Mesenchymal stem cell (in vitro differentiated cells and primary cell): ENCODE results near the gene TRIM28.

Source experiments
- DNase-seq: peaks from one replicate; pipeline ENCODE4 v3.0.0-alpha.2; 2013
- H2AFZ ChIP-seq: one replicate; pipeline ENCODE4 v1.6.1; 2013; ENCODE audit warnings: low read depth, mild to moderate bottlenecking, control low read depth, inconsistent platforms, low read length, moderate library complexity
- H2AK5ac ChIP-seq: 2 replicates; pipeline ENCODE4 v1.6.1; 2013; ENCODE audit warnings: low read length, moderate library complexity, mild to moderate bottlenecking, inconsistent platforms; ENCODE audit not compliant: severe bottlenecking
- H2BK120ac ChIP-seq: one replicate; pipeline ENCODE4 v1.6.1; 2013; ENCODE audit warnings: low read depth, mild to moderate bottlenecking, inconsistent platforms, low read length, moderate library complexity
- H2BK12ac ChIP-seq, 2 experiments: one replicate each; pipeline ENCODE4 v1.6.1; 2013; ENCODE audit warnings: inconsistent platforms in 2 of 2, low read length in 2 of 2, mild to moderate bottlenecking in 2 of 2, moderate library complexity in 2 of 2, control low read depth in 1 of 2
- H2BK15ac ChIP-seq: one replicate; pipeline ENCODE4 v1.6.1; 2013; ENCODE audit warnings: mild to moderate bottlenecking, low read depth, inconsistent platforms; ENCODE audit not compliant: poor library complexity, severe bottlenecking
- H2BK5ac ChIP-seq: 2 replicates; pipeline ENCODE4 v1.6.1; 2013; ENCODE audit warnings: low read depth, mild to moderate bottlenecking, low read length, control low read depth, inconsistent platforms; ENCODE audit not compliant: poor library complexity, severe bottlenecking
- H3K14ac ChIP-seq, 2 experiments: one replicate each; pipeline ENCODE4 v1.6.1; 2013; ENCODE audit warnings: inconsistent platforms in 2 of 2, low read length in 2 of 2, control low read depth in 1 of 2, mild to moderate bottlenecking in 1 of 2, moderate library complexity in 1 of 2
- H3K18ac ChIP-seq, 2 experiments: one replicate each; pipeline ENCODE4 v1.6.1; 2013; ENCODE audit warnings: inconsistent platforms in 2 of 2, low read length in 2 of 2, control low read depth in 1 of 2, low read depth in 1 of 2, mild to moderate bottlenecking in 1 of 2
- H3K23ac ChIP-seq, 2 experiments: one replicate each; pipeline ENCODE4 v1.6.1; 2013; ENCODE audit warnings: inconsistent platforms in 2 of 2, low read length in 2 of 2, mild to moderate bottlenecking in 2 of 2, moderate library complexity in 2 of 2, control low read depth in 1 of 2
- H3K27ac ChIP-seq: 2 replicates; pipeline ENCODE4 v1.5.1; 2013; ENCODE audit warnings: mild to moderate bottlenecking, moderate library complexity, low read length, control low read depth, inconsistent platforms; ENCODE audit not compliant: poor library complexity, severe bottlenecking
- H3K27me3 ChIP-seq, 2 experiments: 2 replicates each; pipeline versions ENCODE4 v1.6.1 to v1.7.0; 2013; ENCODE audit warnings: low read length in 2 of 2, mild to moderate bottlenecking in 2 of 2, moderate library complexity in 2 of 2, control low read depth in 1 of 2, inconsistent platforms in 1 of 2; ENCODE audit not compliant: control insufficient read depth in 1 of 2, insufficient read depth in 1 of 2
- H3K36me3 ChIP-seq, 2 experiments: 2 replicates each; pipeline versions ENCODE4 v1.6.1 to v1.7.0; 2013; ENCODE audit warnings: low read length in 2 of 2, control low read depth in 1 of 2, inconsistent platforms in 1 of 2, low read depth in 1 of 2, mild to moderate bottlenecking in 1 of 2; ENCODE audit not compliant: insufficient read depth in 2 of 2, control insufficient read depth in 1 of 2
- H3K4ac ChIP-seq, 2 experiments: one replicate each; pipeline ENCODE4 v1.6.1; 2013; ENCODE audit warnings: inconsistent platforms in 2 of 2, low read length in 2 of 2, mild to moderate bottlenecking in 2 of 2, moderate library complexity in 2 of 2, control low read depth in 1 of 2, low read depth in 1 of 2
- H3K4me1 ChIP-seq: 2 replicates; pipeline ENCODE4 v1.6.1; 2013; ENCODE audit warnings: low read depth, low read length, control low read depth; ENCODE audit not compliant: control insufficient read depth, insufficient read depth
- H3K4me2 ChIP-seq: 2 replicates; pipeline ENCODE4 v1.6.1; 2013; ENCODE audit warnings: low read length, mild to moderate bottlenecking, inconsistent platforms; ENCODE audit not compliant: poor library complexity, severe bottlenecking
- H3K4me3 ChIP-seq, 2 experiments: 2 replicates each; pipeline versions ENCODE4 v1.5.1 to v1.7.0; 2013; ENCODE audit warnings: low read length in 2 of 2, mild to moderate bottlenecking in 2 of 2, control low read depth in 1 of 2, low read depth in 1 of 2; ENCODE audit not compliant: insufficient read depth in 1 of 2
- H3K79me1 ChIP-seq: replicated peaks from 2 replicates; pipeline ENCODE4 v1.6.1; 2013; ENCODE audit warnings: mild to moderate bottlenecking, control low read depth, low read length, inconsistent platforms; ENCODE audit not compliant: poor library complexity, severe bottlenecking
- H3K9ac ChIP-seq: 2 replicates; pipeline ENCODE4 v1.7.0; 2013; ENCODE audit warnings: mild to moderate bottlenecking, low read length, moderate library complexity
- H3K9me3 ChIP-seq: 2 replicates; pipeline ENCODE4 v1.7.0; 2013; ENCODE audit warnings: mild to moderate bottlenecking, low read length; ENCODE audit not compliant: control insufficient read depth
- H4K8ac ChIP-seq: one replicate; pipeline ENCODE4 v1.6.1; 2013; ENCODE audit warnings: inconsistent platforms, mild to moderate bottlenecking, low read length, moderate library complexity
- H4K91ac ChIP-seq: one replicate; pipeline ENCODE4 v1.6.1; 2013; ENCODE audit warnings: mild to moderate bottlenecking, low read length, inconsistent platforms
- WGBS: methylation state at CpG from one replicate; pipeline ENCODE4 v1.1.7; 2013; ENCODE audit warnings: mixed read lengths; 5-methylcytosine and 5-hydroxymethylcytosine counted together

The TRIM28 gene

GRCh38 chr19:58560007-58560887, 16.4 kb downstream of the TRIM28 start:
- 94% methylated on average over 8 of the region's 8 CpGs for WGBS

GRCh38 chr19:58560921-58561320, 17.1 kb downstream of the TRIM28 start:
- Histone ChIP-seq H3K27me3 (no peaks in the 10 kb centered on the region), H3K4ac (no peak overlapping the region), H4K91ac (no peak overlapping the region), H2BK120ac (no peak overlapping the region), H3K4me3 (no peak overlapping the region), H3K36me3 (peaks cover 10 to 28% of the 10 kb centered on the region in 2 experiments), H2BK15ac (no peak overlapping the region), H2AFZ (no peak overlapping the region), H3K23ac (no peak overlapping the region), H4K8ac (no peak overlapping the region), H2AK5ac (no peak overlapping the region), H3K14ac (no peak overlapping the region), H3K4me1 (peaks cover 33% of the 10 kb centered on the region), H3K18ac (no peak overlapping the region), H3K9me3 (no peaks in the 10 kb centered on the region), H3K4me2 (no peak overlapping the region), H3K27ac (no peak overlapping the region), H3K9ac (no peak overlapping the region), H3K79me1 (peaks cover 26% of the 10 kb centered on the region), H2BK12ac (no peak overlapping the region), H2BK5ac (no peak overlapping the region)
- no peak for DNase-seq

More at GRCh38 chr19:58560007-58560887, 16.4 kb downstream of the TRIM28 start:
- Histone ChIP-seq H3K14ac (peak overlapping the region in 1 of 2 experiments; percentile 85), H2AK5ac (peak overlapping the region; percentile 94), H3K9me3 (no peaks in the 10 kb centered on the region), H3K4me1 (peaks cover 38% of the 10 kb centered on the region), H3K27me3 (no peaks in the 10 kb centered on the region), H3K79me1 (peaks cover 26% of the 10 kb centered on the region), H2AFZ (peak overlapping the region; percentile 56), H3K9ac (peak overlapping the region; percentile 100), H3K4me2 (peak overlapping the region; percentile 89), H2BK5ac (no peak overlapping the region), H3K36me3 (peaks cover 15 to 35% of the 10 kb centered on the region in 2 experiments), H2BK12ac (peak overlapping the region; percentile 55 to 72), H4K8ac (peak overlapping the region; percentile 99), H2BK15ac (peak overlapping the region; percentile 53), H4K91ac (peak overlapping the region; percentile 98), H3K23ac (no peak overlapping the region), H3K4ac (peak overlapping the region; percentile 52 to 95), H2BK120ac (no peak overlapping the region), H3K27ac (peak overlapping the region; percentile 99), H3K18ac (peak overlapping the region; percentile 81 to 95), H3K4me3 (peak overlapping the region; percentile 79 to 99)
- DNase-seq: no peak

- Histone ChIP-seq H3K27me3 (no peaks in the 10 kb centered on the region), H3K18ac (no peak overlapping the region), H2AFZ (no peak overlapping the region), H3K4me1 (peaks cover 27% of the 10 kb centered on the region), H2BK5ac (no peak overlapping the region), H2BK12ac (no peak overlapping the region), H3K27ac (no peak overlapping the region), H4K8ac (peak overlapping the region; percentile 82), H3K4ac (no peak overlapping the region), H2BK120ac (no peak overlapping the region), H2AK5ac (no peak overlapping the region), H2BK15ac (no peak overlapping the region), H3K79me1 (peaks cover 26% of the 10 kb centered on the region), H3K14ac (no peak overlapping the region), H3K4me2 (no peak overlapping the region), H4K91ac (peak overlapping the region; percentile 37), H3K4me3 (peak overlapping the region in 1 of 2 experiments; percentile 70), H3K36me3 (peaks cover 8 to 22% of the 10 kb centered on the region in 2 experiments), H3K9me3 (no peaks in the 10 kb centered on the region), H3K23ac (no peak overlapping the region), H3K9ac (peak overlapping the region; percentile 74)
- DNase-seq: no peak
- 92% methylated on average over 16 of the region's 16 CpGs for WGBS
Observed at GRCh38 chr19:58561373-58562121, 17.7 kb downstream of the TRIM28 start.
